C4-2B (cell line): ENCODE measurements around the gene C4A.
"Not testable (repeated sequence)": the region's sequence is repeated elsewhere in the genome, so short reads cannot be mapped to it uniquely, and the experiment has no call there.

Source experiments
- H3K27ac ChIP-seq: fragments of 450-650 bp; 2 replicates; pipeline ENCODE4 v1.5.1; 2017
- CTCF ChIP-seq: fragments of 450-650 bp; conservative IDR thresholded peaks from 2 replicates; pipeline ENCODE4 v1.5.1; 2017; ENCODE audit warnings: mild to moderate bottlenecking
- ZFX ChIP-seq: fragments of 450-650 bp; IDR thresholded peaks from 2 replicates; pipeline ENCODE4 v1.6.1; 2017

C4A gene

DNA sequence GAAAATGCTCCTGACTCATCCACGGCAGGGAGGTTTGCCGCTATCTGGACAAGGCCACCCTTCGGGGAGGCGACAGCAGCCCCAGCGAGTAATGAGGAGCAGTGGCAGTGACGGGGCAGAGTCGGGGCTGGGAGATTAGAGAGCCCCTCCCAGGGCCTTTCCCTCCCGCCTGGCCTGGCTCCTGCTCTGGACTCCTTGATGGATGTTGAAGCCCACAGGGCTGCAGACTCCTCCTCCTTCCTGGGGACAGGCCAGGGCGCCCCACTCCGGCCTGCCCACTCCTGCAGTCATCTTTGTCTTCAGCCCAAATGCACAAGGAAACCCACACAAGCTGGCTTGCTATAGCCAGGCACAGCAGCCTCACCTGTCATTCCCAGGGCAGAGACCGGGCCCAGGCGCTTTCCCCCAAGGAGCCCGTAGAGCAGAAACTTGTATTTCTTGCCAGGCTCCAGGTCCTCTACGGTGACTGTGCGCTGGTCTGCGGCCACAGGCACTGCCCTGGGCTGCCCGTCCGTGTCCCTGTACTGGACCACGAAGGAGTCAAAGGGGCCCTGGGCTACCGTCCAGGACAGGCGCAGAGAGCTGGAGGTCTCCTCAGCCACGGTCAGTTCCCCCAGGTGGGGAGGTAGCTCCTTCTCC is 64.1 kb downstream of the C4A start:
- no peak for TF ChIP-seq CTCF
- no peak for TF ChIP-seq ZFX
- no peak overlapping the region for H3K27ac ChIP-seq

DNA sequence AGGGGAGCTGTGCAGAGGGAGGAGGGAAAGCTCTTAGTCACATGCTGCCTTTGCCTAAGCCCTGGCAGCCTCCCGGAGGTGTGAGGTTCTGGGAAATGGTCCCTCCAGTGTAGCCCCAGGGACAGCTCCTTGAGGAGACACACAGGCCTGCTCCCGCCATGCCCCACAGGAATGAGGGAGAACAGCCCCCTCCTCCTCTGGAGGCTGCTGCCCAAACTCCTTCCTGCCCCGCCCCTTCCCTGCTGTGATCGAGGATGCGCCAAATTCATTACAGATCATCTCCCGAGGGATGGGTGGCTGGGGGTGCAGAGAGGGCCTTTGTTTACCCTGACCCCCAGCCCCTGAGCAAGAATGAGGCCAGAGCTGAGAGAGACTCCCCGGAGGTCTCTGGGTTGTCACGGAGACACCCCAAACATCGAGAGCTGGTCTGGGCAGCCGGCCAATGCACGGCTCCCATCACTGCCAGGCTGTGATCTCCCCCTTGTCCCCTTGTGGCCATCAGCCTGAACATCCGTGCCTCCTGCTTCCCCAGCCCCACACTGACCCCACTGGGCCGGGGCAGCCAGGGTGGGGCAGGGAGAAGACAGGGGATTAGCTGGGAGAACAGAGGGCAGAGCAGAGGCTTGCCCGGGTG is 64.7 kb downstream of the C4A start:
- TF ChIP-seq CTCF: no peak
- TF ChIP-seq ZFX: no peak
- no peak overlapping the region for H3K27ac ChIP-seq

GRCh38 chr6:32047084-32047478 is 65.2 kb downstream of the C4A start:
- H3K27ac ChIP-seq: no peak overlapping the region
- TF ChIP-seq ZFX (no peak), CTCF (no peak)

DNA sequence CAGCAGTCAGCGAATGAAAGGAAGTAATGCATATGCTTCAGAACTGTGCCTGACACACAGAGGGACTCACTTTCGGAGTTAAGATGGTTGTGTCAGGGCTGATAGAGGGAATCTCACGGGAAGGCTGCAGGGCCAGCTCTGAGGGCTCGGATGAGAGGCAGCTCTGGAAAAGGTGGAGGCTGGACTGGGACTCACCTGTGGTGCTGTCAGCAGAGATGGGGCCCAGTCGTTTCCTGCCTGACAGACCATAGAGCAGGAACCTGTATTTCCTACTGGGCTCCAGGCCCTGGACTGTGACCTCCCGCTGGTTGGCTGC is 65.6 kb downstream of the C4A start:
- H3K27ac ChIP-seq: no peak overlapping the region
- TF ChIP-seq ZFX (no peak), CTCF (no peak)

DNA sequence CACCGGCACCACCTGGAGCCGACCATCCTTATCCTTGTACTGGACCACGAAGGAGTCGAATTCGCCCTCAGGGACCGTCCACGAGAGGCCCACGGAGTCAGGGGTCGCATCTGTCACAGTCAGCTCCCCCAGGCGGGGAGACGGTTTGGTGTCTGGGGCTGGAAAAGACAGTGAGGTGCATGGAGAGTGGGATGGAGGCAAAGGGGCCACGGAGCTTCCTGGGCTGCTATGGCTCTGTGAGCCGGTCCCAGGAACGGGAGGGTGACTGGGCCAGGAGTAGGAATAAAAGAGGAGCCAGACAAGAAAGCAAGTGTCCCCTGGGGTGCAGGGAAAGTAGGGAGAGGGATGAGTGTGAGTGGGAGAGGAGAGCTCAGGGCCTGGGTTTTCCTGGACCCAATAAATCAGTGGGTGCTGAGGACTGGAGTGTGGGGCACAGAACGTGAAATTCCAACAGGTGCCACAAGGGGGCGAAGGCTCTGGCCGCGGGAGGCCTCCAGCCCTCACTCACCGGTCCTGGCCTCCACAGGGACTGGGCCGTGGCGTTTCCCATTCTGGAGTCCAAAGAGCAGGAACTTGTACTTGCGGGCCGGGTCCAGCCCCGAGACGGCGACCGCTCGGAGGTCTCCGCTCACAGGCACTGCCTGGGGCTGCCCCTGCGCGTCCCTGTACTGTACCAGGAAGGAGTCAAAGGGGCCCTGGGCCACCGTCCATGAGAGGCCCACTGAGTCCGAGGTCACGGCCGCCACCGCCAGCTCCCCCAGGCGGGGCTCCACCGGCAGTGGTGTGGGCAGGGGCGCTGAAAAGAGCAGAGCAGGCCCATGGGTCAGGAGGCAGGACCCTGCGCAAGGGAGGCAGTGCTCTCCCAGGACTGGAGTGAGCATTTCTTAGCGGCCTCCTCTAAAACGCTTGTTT is 66.3 kb downstream of the C4A start:
- no peak overlapping the region for H3K27ac ChIP-seq
- TF ChIP-seq CTCF: peak; percentile 92
- no peak for TF ChIP-seq ZFX

GRCh38 chr6:32049149-32049548 is 67.3 kb downstream of the C4A start:
- not testable (repeated sequence) for H3K27ac ChIP-seq

DNA sequence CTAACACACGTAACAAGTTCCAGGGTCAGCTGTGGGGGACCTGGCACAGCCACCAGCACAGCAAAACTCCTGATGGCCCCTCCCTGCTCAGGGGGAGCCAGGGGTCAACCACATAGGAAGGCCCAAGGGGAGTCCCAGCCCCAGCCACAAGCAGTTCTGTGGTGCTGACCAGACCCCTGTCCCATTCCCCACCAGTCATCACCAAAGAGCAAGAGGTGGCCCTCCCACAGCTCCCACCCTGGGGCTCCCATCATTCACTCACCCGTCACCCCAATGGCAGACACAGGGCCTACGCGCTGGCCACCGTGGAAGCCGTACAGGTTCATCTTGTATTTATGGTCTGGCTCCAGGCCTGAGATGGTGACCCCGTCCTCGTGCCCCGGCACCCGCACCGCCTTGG is 67.9 kb downstream of the C4A start:
- not testable (repeated sequence) for H3K27ac ChIP-seq

GRCh38 chr6:32050562-32050961 is 68.7 kb downstream of the C4A start:
- H3K27ac ChIP-seq: no peak overlapping the region
- TF ChIP-seq ZFX: no peak
- TF ChIP-seq CTCF: no peak
